ENCODE results near the gene CYBB.

CYBB gene

DNA sequence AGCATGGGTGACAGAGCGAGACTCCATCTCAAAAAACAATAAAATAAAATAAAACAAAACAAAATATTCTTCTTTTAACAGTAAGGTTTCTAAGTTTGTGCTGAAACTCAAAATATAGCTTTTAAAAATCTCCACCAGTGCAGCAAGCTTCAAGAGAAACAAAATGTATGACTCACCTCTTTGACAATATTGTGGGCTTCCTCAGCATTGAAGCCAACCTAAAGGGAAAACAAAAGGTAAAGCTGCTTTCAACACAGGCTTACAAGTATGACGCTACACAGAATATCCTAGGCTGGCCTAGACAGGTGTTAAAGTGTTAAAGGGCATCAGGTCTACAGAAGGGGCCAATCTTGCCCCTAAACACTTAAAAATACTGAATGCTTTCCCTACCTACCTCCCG lies 66.3 kb downstream of the CYBB start:
- DNase-seq (ENCODE audit: low spot score) = no peak
- Histone ChIP-seq H2BK12ac (ENCODE audit: low read length) (no peak overlapping the region), H3K36me3 (replicated peaks in 1 of 2; ENCODE audit: control insufficient read depth in 2 of 2, insufficient read depth in 2 of 2, low read length in 2 of 2) (no peaks in the 10 kb centered on the region), H3K14ac (ENCODE audit: low read length) (no peak overlapping the region), H3K4me3 (ENCODE audit: low read length in 2 of 2) (no peak overlapping the region), H3K18ac (ENCODE audit: low read length) (no peak overlapping the region), H3K9me3 (replicated peaks in 1 of 2; ENCODE audit: control insufficient read depth in 2 of 2, insufficient read depth in 1 of 2, low read depth in 1 of 2, low read length in 2 of 2) (no peaks in the 10 kb centered on the region), H3K4ac (ENCODE audit: low read length) (no peak overlapping the region), H3K23ac (ENCODE audit: low read depth, low read length, poor library complexity) (no peak overlapping the region), H3K27ac (replicated peaks; ENCODE audit: low read length) (no peak overlapping the region), H2BK5ac (ENCODE audit: low read length) (no peak overlapping the region), H2AK5ac (ENCODE audit: low read depth, low read length) (no peak overlapping the region), H4K8ac (ENCODE audit: low read depth, low read length) (no peak overlapping the region), H4K91ac (ENCODE audit: low read depth, low read length, poor library complexity) (no peak overlapping the region), H3K9ac (ENCODE audit: low read depth, low read length, poor library complexity) (no peak overlapping the region), H3K27me3 (ENCODE audit: control insufficient read depth in 3 of 3, insufficient read depth in 3 of 3, low read depth in 1 of 3, low read length in 3 of 3) (no peaks in the 10 kb centered on the region), H3K79me1 (ENCODE audit: low read depth, low read length) (no peaks in the 10 kb centered on the region), H3K4me2 (ENCODE audit: insufficient read depth, low read length, poor library complexity, severe bottlenecking) (no peak overlapping the region), H3K4me1 (ENCODE audit: control insufficient read depth in 2 of 2, insufficient read depth in 1 of 2, low read depth in 1 of 2, low read length in 2 of 2) (no peaks in the 10 kb centered on the region), H2AFZ (ENCODE audit: low read length) (no peak overlapping the region), H2BK120ac (ENCODE audit: low read depth, low read length) (no peak overlapping the region), H2BK15ac (ENCODE audit: low read length) (no peak overlapping the region)
- WGBS, 2 donors (ENCODE audit: extremely low coverage in 2 of 2, insufficient read length in 2 of 2, insufficient replicate concordance in 1 of 2) = no CpG with 5 or more reads among the region's 3 CpGs

DNA sequence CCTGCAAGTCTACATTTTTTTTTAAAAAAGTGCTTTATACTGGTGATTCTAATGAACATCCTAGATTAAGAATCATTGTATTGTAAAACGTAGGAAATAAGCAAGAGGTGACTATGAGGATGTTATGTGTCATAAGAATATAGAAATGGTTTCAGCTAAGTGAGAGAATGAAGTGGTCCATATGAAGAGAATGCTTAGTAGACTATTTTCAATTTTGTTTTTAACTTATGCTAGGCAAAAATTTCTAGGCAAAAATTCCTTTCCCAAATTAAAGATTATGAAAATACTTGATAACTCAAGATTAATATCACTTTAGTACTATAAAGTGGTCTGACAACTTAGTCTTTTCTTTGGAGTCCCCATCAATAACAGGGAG lies 66.7 kb downstream of the CYBB start:
- Histone ChIP-seq H3K9ac (ENCODE audit: low read depth, low read length, poor library complexity) (no peak overlapping the region), H3K4ac (ENCODE audit: low read length) (no peak overlapping the region), H3K36me3 (replicated peaks in 1 of 2; ENCODE audit: control insufficient read depth in 2 of 2, insufficient read depth in 2 of 2, low read length in 2 of 2) (no peaks in the 10 kb centered on the region), H2BK12ac (ENCODE audit: low read length) (no peak overlapping the region), H3K79me1 (ENCODE audit: low read depth, low read length) (no peaks in the 10 kb centered on the region), H2BK5ac (ENCODE audit: low read length) (no peak overlapping the region), H3K18ac (ENCODE audit: low read length) (no peak overlapping the region), H2BK15ac (ENCODE audit: low read length) (no peak overlapping the region), H3K4me3 (ENCODE audit: low read length in 2 of 2) (peak overlapping the region; percentile 43 to 85), H3K9me3 (replicated peaks in 1 of 2; ENCODE audit: control insufficient read depth in 2 of 2, insufficient read depth in 1 of 2, low read depth in 1 of 2, low read length in 2 of 2) (no peaks in the 10 kb centered on the region), H3K4me1 (ENCODE audit: control insufficient read depth in 2 of 2, insufficient read depth in 1 of 2, low read depth in 1 of 2, low read length in 2 of 2) (no peaks in the 10 kb centered on the region), H2BK120ac (ENCODE audit: low read depth, low read length) (no peak overlapping the region), H3K27ac (replicated peaks; ENCODE audit: low read length) (no peak overlapping the region), H2AK5ac (ENCODE audit: low read depth, low read length) (no peak overlapping the region), H3K4me2 (ENCODE audit: insufficient read depth, low read length, poor library complexity, severe bottlenecking) (no peak overlapping the region), H3K14ac (ENCODE audit: low read length) (no peak overlapping the region), H3K23ac (ENCODE audit: low read depth, low read length, poor library complexity) (no peak overlapping the region), H4K91ac (ENCODE audit: low read depth, low read length, poor library complexity) (no peak overlapping the region), H2AFZ (ENCODE audit: low read length) (peak overlapping the region; percentile 81), H4K8ac (ENCODE audit: low read depth, low read length) (no peak overlapping the region), H3K27me3 (ENCODE audit: control insufficient read depth in 3 of 3, insufficient read depth in 3 of 3, low read depth in 1 of 3, low read length in 3 of 3) (no peaks in the 10 kb centered on the region)
- DNase-seq (ENCODE audit: low spot score) = no peak
- no CpG with 5 or more reads among the region's 1 CpG for WGBS, 2 donors (ENCODE audit: extremely low coverage in 2 of 2, insufficient read length in 2 of 2, insufficient replicate concordance in 1 of 2)

DNA sequence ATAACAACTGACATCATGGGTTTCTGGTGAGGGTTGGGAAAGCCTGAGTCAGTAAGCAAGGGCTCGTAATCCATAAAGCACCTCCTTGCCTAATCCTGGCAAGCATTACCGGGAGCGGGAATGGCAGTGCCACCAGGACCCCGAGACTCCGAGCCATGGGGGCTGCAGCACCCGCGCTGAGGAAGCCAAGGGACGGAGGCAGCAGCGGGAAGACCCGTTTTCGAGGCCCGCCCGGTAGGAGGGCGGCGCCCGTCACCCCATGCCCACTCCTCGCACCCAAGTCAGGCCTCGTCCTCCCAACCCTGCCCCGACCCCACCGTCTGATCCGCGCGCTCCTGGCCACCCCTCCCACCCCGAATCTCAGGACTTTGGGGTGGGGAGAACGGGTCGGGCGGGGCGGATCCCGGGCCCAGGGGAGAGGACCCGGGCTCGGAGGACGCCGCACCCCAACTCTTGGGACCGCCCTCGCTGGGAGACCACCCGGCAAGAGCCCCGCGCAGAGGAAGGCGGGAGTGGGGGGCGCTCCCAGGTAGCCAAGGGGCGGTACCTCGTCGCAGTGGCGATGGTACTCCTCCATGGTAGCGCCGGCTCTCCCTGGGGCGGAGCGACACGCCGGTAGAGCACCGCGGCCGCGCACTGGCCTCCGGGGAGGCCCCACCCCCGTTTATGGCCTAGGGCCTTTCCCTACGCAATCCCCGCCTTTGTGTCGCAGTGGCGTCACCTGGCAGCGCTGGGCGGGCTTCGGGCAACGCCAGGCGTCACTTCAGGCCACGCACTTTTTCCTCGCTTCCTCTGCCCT lies 67.3 kb downstream of the CYBB start, which contains the start of gene DYNLT3:
Gene DYNLT3 (minus strand): TSS at position 638 of the 799 bp plus-strand sequence. CDS start 61 bp downstream, at position 577.
- Histone ChIP-seq H3K9me3 (replicated peaks in 1 of 2; ENCODE audit: control insufficient read depth in 2 of 2, insufficient read depth in 1 of 2, low read depth in 1 of 2, low read length in 2 of 2) (no peaks in the 10 kb centered on the region), H3K4me2 (ENCODE audit: insufficient read depth, low read length, poor library complexity, severe bottlenecking) (peak within 1 kb of the TSS; percentile 52)

DNA sequence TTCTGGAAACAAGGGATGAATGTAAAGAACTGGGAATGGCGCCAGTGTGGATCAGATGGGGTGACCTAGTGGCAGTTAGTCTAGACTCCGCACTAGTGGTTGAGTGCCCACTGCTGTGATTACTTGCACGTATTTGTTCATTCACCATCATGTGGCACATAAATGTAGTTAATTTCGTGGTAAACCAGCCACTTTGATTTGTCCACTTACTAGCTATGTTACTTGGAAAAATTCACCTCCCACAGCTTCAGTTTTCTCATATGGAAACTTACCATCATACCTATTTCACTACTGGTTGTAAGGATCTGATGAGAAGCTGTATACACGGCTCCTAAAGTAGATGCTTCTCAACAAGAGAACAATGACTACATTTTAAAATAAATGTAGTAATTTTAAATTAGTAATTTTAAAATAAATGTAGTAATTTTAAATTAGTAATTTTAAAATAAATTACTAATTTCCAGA lies 67.9 kb downstream of the CYBB start:
- Histone ChIP-seq H3K36me3 (replicated peaks in 1 of 2; ENCODE audit: control insufficient read depth in 2 of 2, insufficient read depth in 2 of 2, low read length in 2 of 2) (no peaks in the 10 kb centered on the region), H4K8ac (ENCODE audit: low read depth, low read length) (no peak overlapping the region), H3K9me3 (replicated peaks in 1 of 2; ENCODE audit: control insufficient read depth in 2 of 2, insufficient read depth in 1 of 2, low read depth in 1 of 2, low read length in 2 of 2) (no peaks in the 10 kb centered on the region), H2AFZ (ENCODE audit: low read length) (peak overlapping the region; percentile 81), H3K4me1 (ENCODE audit: control insufficient read depth in 2 of 2, insufficient read depth in 1 of 2, low read depth in 1 of 2, low read length in 2 of 2) (no peaks in the 10 kb centered on the region), H2BK5ac (ENCODE audit: low read length) (no peak overlapping the region), H3K79me1 (ENCODE audit: low read depth, low read length) (no peaks in the 10 kb centered on the region), H3K18ac (ENCODE audit: low read length) (no peak overlapping the region), H4K91ac (ENCODE audit: low read depth, low read length, poor library complexity) (no peak overlapping the region), H3K4me3 (ENCODE audit: low read length in 2 of 2) (peak overlapping the region; percentile 43 to 85), H3K4me2 (ENCODE audit: insufficient read depth, low read length, poor library complexity, severe bottlenecking) (peak overlapping the region; percentile 18), H3K23ac (ENCODE audit: low read depth, low read length, poor library complexity) (no peak overlapping the region), H2BK12ac (ENCODE audit: low read length) (no peak overlapping the region), H3K4ac (ENCODE audit: low read length) (no peak overlapping the region), H2BK15ac (ENCODE audit: low read length) (no peak overlapping the region), H3K27me3 (ENCODE audit: control insufficient read depth in 3 of 3, insufficient read depth in 3 of 3, low read depth in 1 of 3, low read length in 3 of 3) (no peaks in the 10 kb centered on the region), H2BK120ac (ENCODE audit: low read depth, low read length) (no peak overlapping the region), H2AK5ac (ENCODE audit: low read depth, low read length) (no peak overlapping the region), H3K14ac (ENCODE audit: low read length) (no peak overlapping the region), H3K27ac (replicated peaks; ENCODE audit: low read length) (no peak overlapping the region), H3K9ac (ENCODE audit: low read depth, low read length, poor library complexity) (no peak overlapping the region)
- DNase-seq (ENCODE audit: low spot score) = no peak
- WGBS, 2 donors (ENCODE audit: extremely low coverage in 2 of 2, insufficient read length in 2 of 2, insufficient replicate concordance in 1 of 2) = no CpG with 5 or more reads among the region's 5 CpGs

More for the DNA sequence above, 67.3 kb downstream of the CYBB start, which contains the start of gene DYNLT3:
- Histone ChIP-seq H3K18ac (ENCODE audit: low read length) (peak within 1 kb of the TSS; percentile 38), H3K14ac (ENCODE audit: low read length) (no peak within 1 kb of the TSS), H2AFZ (ENCODE audit: low read length) (peak within 1 kb of the TSS; percentile 81), H3K4me1 (ENCODE audit: control insufficient read depth in 2 of 2, insufficient read depth in 1 of 2, low read depth in 1 of 2, low read length in 2 of 2) (no peaks in the 10 kb centered on the region), H3K9ac (ENCODE audit: low read depth, low read length, poor library complexity) (peak within 1 kb of the TSS; percentile 72), H3K36me3 (replicated peaks in 1 of 2; ENCODE audit: control insufficient read depth in 2 of 2, insufficient read depth in 2 of 2, low read length in 2 of 2) (no peaks in the 10 kb centered on the region), H2BK12ac (ENCODE audit: low read length) (no peak within 1 kb of the TSS), H3K4ac (ENCODE audit: low read length) (no peak within 1 kb of the TSS), H3K23ac (ENCODE audit: low read depth, low read length, poor library complexity) (no peak within 1 kb of the TSS), H4K8ac (ENCODE audit: low read depth, low read length) (no peak within 1 kb of the TSS), H3K27ac (replicated peaks; ENCODE audit: low read length) (no peak within 1 kb of the TSS), H2BK5ac (ENCODE audit: low read length) (no peak within 1 kb of the TSS), H3K79me1 (ENCODE audit: low read depth, low read length) (no peaks in the 10 kb centered on the region), H2AK5ac (ENCODE audit: low read depth, low read length) (no peak within 1 kb of the TSS), H2BK120ac (ENCODE audit: low read depth, low read length) (no peak within 1 kb of the TSS), H3K27me3 (ENCODE audit: control insufficient read depth in 3 of 3, insufficient read depth in 3 of 3, low read depth in 1 of 3, low read length in 3 of 3) (no peaks in the 10 kb centered on the region), H4K91ac (ENCODE audit: low read depth, low read length, poor library complexity) (no peak within 1 kb of the TSS), H2BK15ac (ENCODE audit: low read length) (no peak within 1 kb of the TSS), H3K4me3 (ENCODE audit: low read length in 2 of 2) (peak within 1 kb of the TSS; percentile 43 to 85)
- WGBS, 2 donors (ENCODE audit: extremely low coverage in 2 of 2, insufficient read length in 2 of 2, insufficient replicate concordance in 1 of 2) = no CpG with 5 or more reads among the region's 67 CpGs
- peak; percentile 31 for DNase-seq (ENCODE audit: low spot score)

All from neuronal stem cell (in vitro differentiated cells).